ENCODE results near the gene IL13RA2.
A peak's percentile ranks its signal among the peaks of the same experiment; 100 is the strongest.

Gene IL13RA2

GRCh38 chrX:114964374-114964773, 53.0 kb downstream of the IL13RA2 start:
- no peak for FAIRE-seq
- DNase-seq (ENCODE audit: insufficient read length, low spot score) = no peak
- no peak for TF ChIP-seq CTCF (IDR thresholded peaks at IDR 0.05; ENCODE audit: insufficient read depth, missing control alignments)

- no peak for FAIRE-seq
- no peak for DNase-seq (ENCODE audit: insufficient read length, low spot score)
- no peak for TF ChIP-seq CTCF (IDR thresholded peaks at IDR 0.05; ENCODE audit: insufficient read depth, missing control alignments)
Observed at GRCh38 chrX:114962209-114962608, 55.2 kb downstream of the IL13RA2 start.

- FAIRE-seq (no peak), DNase-seq (ENCODE audit: insufficient read length, low spot score) (no peak)
- TF ChIP-seq CTCF (IDR thresholded peaks at IDR 0.05; ENCODE audit: insufficient read depth, missing control alignments) = peak; percentile 38
Observed at GRCh38 chrX:114959729-114960128, 57.7 kb downstream of the IL13RA2 start.

All from D721Med (cell line).